ENCODE data around the gene ATOH1. TPM values are rescaled to one million over a fixed set of nuclear protein-coding genes. Genes with fewer than 3 reads are reported as not detected.

Gene ATOH1
- total RNA-seq, 2 experiments from 2014 or later = not detected

DNA sequence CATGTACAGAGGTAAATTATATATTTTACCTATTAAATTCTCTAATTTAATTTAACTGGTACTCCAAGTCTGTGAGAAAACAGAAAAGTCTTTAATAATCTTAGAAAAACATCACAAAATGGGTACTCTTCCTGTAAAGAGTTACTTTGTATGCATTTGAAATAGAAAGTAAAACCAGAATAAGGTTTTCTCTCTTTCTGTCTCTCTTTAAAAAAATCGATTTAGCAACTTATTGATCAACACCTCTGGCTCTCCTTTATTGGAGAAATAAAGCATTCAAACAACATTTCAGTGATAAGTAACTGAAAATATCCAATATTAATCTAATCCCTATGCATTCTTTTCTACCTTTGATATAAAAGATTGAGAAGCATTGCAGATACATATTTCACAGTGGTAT lies 27.4 kb downstream of the ATOH1 start:
- Histone ChIP-seq H3K36me3 (ENCODE audit: insufficient read depth, low read length) (no peaks in the 10 kb centered on the region), H3K27ac (ENCODE audit: low read depth, low read length, poor library complexity, severe bottlenecking) (no peak overlapping the region), H4K20me1 (ENCODE audit: insufficient read depth, low read length) (no peaks in the 10 kb centered on the region), H2AFZ (ENCODE audit: low read length) (no peak overlapping the region), H3K9me2 (ENCODE audit: insufficient read depth, low read length) (no peaks in the 10 kb centered on the region), H3K4me1 (ENCODE audit: insufficient read depth, low read length, poor library complexity, severe bottlenecking) (no peaks in the 10 kb centered on the region), H3K79me2 (ENCODE audit: insufficient read depth, low read depth, low read length) (no peaks in the 10 kb centered on the region), H3K4me3 (ENCODE audit: low read depth, low read length, poor library complexity, severe bottlenecking) (no peak overlapping the region), H3K9me3 (ENCODE audit: low read length) (no peaks in the 10 kb centered on the region), H3K4me2 (ENCODE audit: low read length) (no peak overlapping the region)
- POLR2A ChIA-PET = no interaction called here
- TF ChIP-seq, protein P1, sequence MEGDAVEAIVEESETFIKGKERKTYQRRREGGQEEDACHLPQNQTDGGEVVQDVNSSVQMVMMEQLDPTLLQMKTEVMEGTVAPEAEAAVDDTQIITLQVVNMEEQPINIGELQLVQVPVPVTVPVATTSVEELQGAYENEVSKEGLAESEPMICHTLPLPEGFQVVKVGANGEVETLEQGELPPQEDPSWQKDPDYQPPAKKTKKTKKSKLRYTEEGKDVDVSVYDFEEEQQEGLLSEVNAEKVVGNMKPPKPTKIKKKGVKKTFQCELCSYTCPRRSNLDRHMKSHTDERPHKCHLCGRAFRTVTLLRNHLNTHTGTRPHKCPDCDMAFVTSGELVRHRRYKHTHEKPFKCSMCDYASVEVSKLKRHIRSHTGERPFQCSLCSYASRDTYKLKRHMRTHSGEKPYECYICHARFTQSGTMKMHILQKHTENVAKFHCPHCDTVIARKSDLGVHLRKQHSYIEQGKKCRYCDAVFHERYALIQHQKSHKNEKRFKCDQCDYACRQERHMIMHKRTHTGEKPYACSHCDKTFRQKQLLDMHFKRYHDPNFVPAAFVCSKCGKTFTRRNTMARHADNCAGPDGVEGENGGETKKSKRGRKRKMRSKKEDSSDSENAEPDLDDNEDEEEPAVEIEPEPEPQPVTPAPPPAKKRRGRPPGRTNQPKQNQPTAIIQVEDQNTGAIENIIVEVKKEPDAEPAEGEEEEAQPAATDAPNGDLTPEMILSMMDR (conservative IDR thresholded peaks at IDR 0.05; ENCODE audit: low read length) = no peak
- TF ChIP-seq EZH2phosphoT487 (IDR thresholded peaks at IDR 0.05; ENCODE audit: borderline replicate concordance, low read depth, low read length) = no peak
- CTCF ChIA-PET (ENCODE audit: unreplicated experiment) = no interaction called here
- no peak for DNase-seq (ENCODE audit: low spot score)
- intact Hi-C loops (cut with micrococcal nuclease; ENCODE audit: unreplicated experiment) = no loop called here
- BruUV-seq (replicated peaks) = no TSS peak

DNA sequence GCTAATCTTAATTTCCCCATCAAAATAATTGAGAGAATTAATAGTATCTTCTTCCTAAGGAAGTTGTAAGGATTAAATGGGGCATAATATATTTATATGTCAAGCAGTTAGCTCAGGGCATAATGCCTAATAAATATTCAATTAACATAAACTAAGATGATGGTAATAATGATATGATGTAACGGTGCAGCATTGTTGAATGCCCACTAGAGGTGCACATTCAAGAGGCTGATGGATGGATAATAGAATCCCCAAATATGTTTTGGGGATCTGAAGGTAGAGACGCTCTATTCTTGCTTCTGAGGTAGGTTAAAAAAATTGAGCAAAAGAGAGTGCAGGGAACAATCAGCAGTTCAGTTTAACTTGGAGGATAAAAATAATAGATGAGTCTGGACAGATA lies 37.1 kb downstream of the ATOH1 start:
- no peak for TF ChIP-seq EZH2phosphoT487 (IDR thresholded peaks at IDR 0.05; ENCODE audit: borderline replicate concordance, low read depth, low read length)
- TF ChIP-seq, protein P1 (conservative IDR thresholded peaks at IDR 0.05; ENCODE audit: low read length) = peak; percentile 59
- CTCF ChIA-PET (ENCODE audit: unreplicated experiment) = no interaction called here
- H4K20me1 ChIP-seq (ENCODE audit: insufficient read depth, low read length) = no peaks in the 10 kb centered on the region

DNA sequence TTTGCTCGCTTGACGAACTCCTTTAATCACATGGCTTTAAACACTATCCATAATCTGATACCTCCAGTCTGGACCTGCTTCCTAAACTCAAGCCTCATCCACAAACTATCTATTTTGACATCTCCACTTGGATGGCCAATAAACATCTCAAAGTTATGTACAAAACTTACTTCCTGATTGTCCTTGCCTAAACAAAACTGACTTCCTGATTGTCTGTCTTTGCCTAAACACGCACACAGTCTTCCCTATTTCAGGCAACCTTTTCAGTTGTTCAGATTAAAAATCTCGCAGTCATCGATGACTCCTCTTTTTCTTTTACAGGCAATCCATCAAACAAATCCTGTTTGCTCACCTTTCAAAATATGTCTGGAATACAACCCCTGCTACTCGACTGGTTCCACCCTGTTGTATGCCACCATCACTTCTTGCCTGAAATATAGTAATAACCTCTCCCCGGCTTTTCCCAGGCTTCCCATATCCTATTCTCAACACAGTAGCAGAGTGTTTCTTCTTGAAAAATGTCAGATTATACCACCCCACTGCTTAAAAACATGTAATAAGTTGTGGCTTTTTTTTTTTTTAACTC lies 39.0 kb downstream of the ATOH1 start:
- no TSS peak for BruUV-seq (replicated peaks)

More for the DNA sequence above, 37.1 kb downstream of the ATOH1 start:
- DNase-seq (ENCODE audit: low spot score) = no peak
- no TSS peak for BruUV-seq (replicated peaks)
- intact Hi-C loops (cut with micrococcal nuclease; ENCODE audit: unreplicated experiment) = no loop called here
- Histone ChIP-seq H3K9me3 (ENCODE audit: low read length) (no peaks in the 10 kb centered on the region), H3K9me2 (ENCODE audit: insufficient read depth, low read length) (no peaks in the 10 kb centered on the region), H3K4me1 (ENCODE audit: insufficient read depth, low read length, poor library complexity, severe bottlenecking) (no peaks in the 10 kb centered on the region), H3K4me2 (ENCODE audit: low read length) (no peak overlapping the region), H3K79me2 (ENCODE audit: insufficient read depth, low read depth, low read length) (no peaks in the 10 kb centered on the region), H3K27ac (ENCODE audit: low read depth, low read length, poor library complexity, severe bottlenecking) (no peak overlapping the region), H2AFZ (ENCODE audit: low read length) (no peak overlapping the region), H3K36me3 (ENCODE audit: insufficient read depth, low read length) (no peaks in the 10 kb centered on the region), H3K4me3 (ENCODE audit: low read depth, low read length, poor library complexity, severe bottlenecking) (no peak overlapping the region)
- POLR2A ChIA-PET = interaction anchor here (0.9 kb wide), 1 partner anchor 25 kb away, joined by 3 read pairs; no protein-coding TSS in a partner anchor

More for the DNA sequence above, 39.0 kb downstream of the ATOH1 start:
- POLR2A ChIA-PET = no interaction called here
- Histone ChIP-seq H3K4me3 (ENCODE audit: low read depth, low read length, poor library complexity, severe bottlenecking) (no peak overlapping the region), H3K4me2 (ENCODE audit: low read length) (no peak overlapping the region), H4K20me1 (ENCODE audit: insufficient read depth, low read length) (no peaks in the 10 kb centered on the region), H2AFZ (ENCODE audit: low read length) (no peak overlapping the region; the same call in 1 of the 2 replicates), H3K27ac (ENCODE audit: low read depth, low read length, poor library complexity, severe bottlenecking) (no peak overlapping the region), H3K9me3 (ENCODE audit: low read length) (no peaks in the 10 kb centered on the region), H3K36me3 (ENCODE audit: insufficient read depth, low read length) (no peaks in the 10 kb centered on the region), H3K79me2 (ENCODE audit: insufficient read depth, low read depth, low read length) (no peaks in the 10 kb centered on the region), H3K9me2 (ENCODE audit: insufficient read depth, low read length) (no peaks in the 10 kb centered on the region), H3K4me1 (ENCODE audit: insufficient read depth, low read length, poor library complexity, severe bottlenecking) (no peaks in the 10 kb centered on the region)
- intact Hi-C loops (cut with micrococcal nuclease; ENCODE audit: unreplicated experiment) = no loop called here
- TF ChIP-seq EZH2phosphoT487 (IDR thresholded peaks at IDR 0.05; ENCODE audit: borderline replicate concordance, low read depth, low read length) = no peak
- TF ChIP-seq, protein P1 (conservative IDR thresholded peaks at IDR 0.05; ENCODE audit: low read length) = no peak
- CTCF ChIA-PET (ENCODE audit: unreplicated experiment) = no interaction called here
- DNase-seq (ENCODE audit: low spot score) = no peak
